OCI-LY7 (cell line): ENCODE results near the gene GSG1L.

Source experiments
- EZH2phosphoT487 ChIP-seq: fragments of 200-600 bp; sonication (generic); IDR thresholded peaks from 2 replicates; pipeline ENCODE4 v1.6.1; 2018; ENCODE audit warnings: low read depth, borderline replicate concordance, mild to moderate bottlenecking, mixed run types, antibody characterized with exemption, low read length, moderate library complexity, mixed read lengths
- TF ChIP-seq, protein P1 (sequence below): fragments of 200-600 bp; sonication (generic); conservative IDR thresholded peaks from 2 replicates; pipeline ENCODE4 v1.5.1; 2014; ENCODE audit warnings: mild to moderate bottlenecking, antibody characterized with exemption, low read length, moderate library complexity, mixed read lengths

GRCh38 chr16:27800817-27801216, 262.7 kb downstream of the GSG1L start:
- TF ChIP-seq, protein P1, sequence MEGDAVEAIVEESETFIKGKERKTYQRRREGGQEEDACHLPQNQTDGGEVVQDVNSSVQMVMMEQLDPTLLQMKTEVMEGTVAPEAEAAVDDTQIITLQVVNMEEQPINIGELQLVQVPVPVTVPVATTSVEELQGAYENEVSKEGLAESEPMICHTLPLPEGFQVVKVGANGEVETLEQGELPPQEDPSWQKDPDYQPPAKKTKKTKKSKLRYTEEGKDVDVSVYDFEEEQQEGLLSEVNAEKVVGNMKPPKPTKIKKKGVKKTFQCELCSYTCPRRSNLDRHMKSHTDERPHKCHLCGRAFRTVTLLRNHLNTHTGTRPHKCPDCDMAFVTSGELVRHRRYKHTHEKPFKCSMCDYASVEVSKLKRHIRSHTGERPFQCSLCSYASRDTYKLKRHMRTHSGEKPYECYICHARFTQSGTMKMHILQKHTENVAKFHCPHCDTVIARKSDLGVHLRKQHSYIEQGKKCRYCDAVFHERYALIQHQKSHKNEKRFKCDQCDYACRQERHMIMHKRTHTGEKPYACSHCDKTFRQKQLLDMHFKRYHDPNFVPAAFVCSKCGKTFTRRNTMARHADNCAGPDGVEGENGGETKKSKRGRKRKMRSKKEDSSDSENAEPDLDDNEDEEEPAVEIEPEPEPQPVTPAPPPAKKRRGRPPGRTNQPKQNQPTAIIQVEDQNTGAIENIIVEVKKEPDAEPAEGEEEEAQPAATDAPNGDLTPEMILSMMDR = no peak
- no peak for TF ChIP-seq EZH2phosphoT487
